ENCODE data around the gene GORASP2. TPM values are rescaled to one million over a fixed set of nuclear protein-coding genes. Genes with fewer than 3 reads are reported as not detected.

Gene GORASP2
- polyA plus RNA-seq, 3 donors: 34.5 to 51.2 (median 46.5) TPM

GRCh38 chr2:170991398-170992182, 62.5 kb downstream of the GORASP2 start:
- Mint-ChIP-seq H3K4me1 (no peaks in the 10 kb centered on the region), H3K27me3 (ENCODE audit: low read depth in 3 of 3) (no peaks in the 10 kb centered on the region), H3K4me3 (no peak overlapping the region), H3K36me3 (peaks cover 46 to 77% of the 10 kb centered on the region in 2 donors), H3K27ac (no peak overlapping the region), H3K9me3 (peaks cover 0 to 1% (median 0%) of the 10 kb centered on the region in 7 donors)
- Histone ChIP-seq H3K36me3 (replicated peaks in 1 of 2; ENCODE audit: control insufficient read depth in 1 of 2, insufficient read depth in 2 of 2, low read length in 2 of 2) (peaks cover 55 to 70% of the 10 kb centered on the region in 2 donors), H2AFZ (ENCODE audit: insufficient read depth, low read depth, low read length, poor library complexity, severe bottlenecking) (no peak overlapping the region), H4K20me1 (ENCODE audit: insufficient read depth, low read length) (no peaks in the 10 kb centered on the region), H3K9me3 (replicated peaks in 1 of 2; ENCODE audit: control insufficient read depth in 1 of 2, insufficient read depth in 1 of 2, low read length in 2 of 2) (no peaks in the 10 kb centered on the region), H3K4me1 (ENCODE audit: control insufficient read depth in 1 of 2, insufficient read depth in 2 of 2, low read length in 2 of 2) (no peaks in the 10 kb centered on the region), H3K27ac (ENCODE audit: low read depth in 1 of 2, low read length in 2 of 2) (no peak overlapping the region), H3K9ac (ENCODE audit: insufficient read depth, low read length, poor library complexity, severe bottlenecking) (no peak overlapping the region), H3K27me3 (ENCODE audit: control insufficient read depth in 2 of 2, insufficient read depth in 2 of 2, low read length in 2 of 2) (no peaks in the 10 kb centered on the region), H3K4me2 (replicated peaks; ENCODE audit: extremely low read depth, low read length, poor library complexity, severe bottlenecking) (no peak overlapping the region), H3K4me3 (replicated peaks in 1 of 3; ENCODE audit: low read depth in 2 of 3, low read length in 3 of 3) (no peak overlapping the region), H3K79me2 (ENCODE audit: insufficient read depth, low read length) (no peaks in the 10 kb centered on the region)
- no peak for TF ChIP-seq CTCF (IDR thresholded peaks at IDR 0.05)
- intact Hi-C loops (cut with micrococcal nuclease): no loop called here
- no CpG with 5 or more reads among the region's 5 CpGs for WGBS (ENCODE audit: insufficient coverage)
- no peak for DNase-seq

DNA sequence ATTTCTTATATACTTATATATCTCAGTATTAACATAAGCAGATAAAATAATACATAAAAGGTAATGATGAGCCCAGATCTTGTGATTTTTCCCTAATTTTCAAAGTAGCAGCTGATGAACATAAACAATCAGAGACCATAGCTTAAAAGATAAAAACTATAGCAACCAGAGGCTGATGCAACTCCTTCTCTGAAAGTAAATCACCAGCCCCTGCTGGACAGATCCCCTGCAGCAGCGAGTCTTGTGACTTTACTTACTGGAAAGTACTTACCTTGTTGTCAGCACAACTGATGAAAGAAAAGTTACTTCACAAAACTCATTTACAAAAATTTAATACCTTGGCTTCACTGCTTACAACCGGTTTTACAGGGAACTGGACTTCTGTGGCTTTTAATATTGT, 67.3 kb downstream of the GORASP2 start:
- WGBS (ENCODE audit: insufficient coverage): no CpG with 5 or more reads among the region's 2 CpGs
- peaks cover 63 to 87% of the 10 kb centered on the region in 2 donors for H3K36me3 ChIP-seq (replicated peaks in 1 of 2; ENCODE audit: control insufficient read depth in 1 of 2, insufficient read depth in 2 of 2, low read length in 2 of 2)
- H2AFZ ChIP-seq (ENCODE audit: insufficient read depth, low read depth, low read length, poor library complexity, severe bottlenecking): no peak overlapping the region

More for the DNA sequence above, 67.3 kb downstream of the GORASP2 start:
- no peaks in the 10 kb centered on the region for H3K9me3 ChIP-seq (replicated peaks in 1 of 2; ENCODE audit: control insufficient read depth in 1 of 2, insufficient read depth in 1 of 2, low read length in 2 of 2)
- Mint-ChIP-seq H3K27me3 (ENCODE audit: low read depth in 3 of 3) (peaks cover 0 to 1% (median 0%) of the 10 kb centered on the region in 3 donors), H3K4me3 (no peak overlapping the region), H3K27ac (no peak overlapping the region), H3K9me3 (no peaks in the 10 kb centered on the region), H3K36me3 (peaks cover 65 to 81% of the 10 kb centered on the region in 2 donors), H3K4me1 (no peaks in the 10 kb centered on the region)
- no peaks in the 10 kb centered on the region for H3K27me3 ChIP-seq (ENCODE audit: control insufficient read depth in 2 of 2, insufficient read depth in 2 of 2, low read length in 2 of 2)
- no peak overlapping the region for H3K9ac ChIP-seq (ENCODE audit: insufficient read depth, low read length, poor library complexity, severe bottlenecking)
- H3K4me3 ChIP-seq (replicated peaks in 1 of 3; ENCODE audit: low read depth in 2 of 3, low read length in 3 of 3): no peak overlapping the region
- H3K4me2 ChIP-seq (replicated peaks; ENCODE audit: extremely low read depth, low read length, poor library complexity, severe bottlenecking): no peak overlapping the region
- no peak for TF ChIP-seq CTCF (IDR thresholded peaks at IDR 0.05)
- no peaks in the 10 kb centered on the region for H3K4me1 ChIP-seq (ENCODE audit: control insufficient read depth in 1 of 2, insufficient read depth in 2 of 2, low read length in 2 of 2)
- intact Hi-C loops (cut with micrococcal nuclease): no loop called here
- H3K27ac ChIP-seq (ENCODE audit: low read depth in 1 of 2, low read length in 2 of 2): no peak overlapping the region
- no peak for DNase-seq
- no peaks in the 10 kb centered on the region for H3K79me2 ChIP-seq (ENCODE audit: insufficient read depth, low read length)
- H4K20me1 ChIP-seq (ENCODE audit: insufficient read depth, low read length): no peaks in the 10 kb centered on the region

All from CD14-positive monocyte (primary cell).